NCI-H1092 treated with DMSO at 0.1 percent for 48 hours (cell line): ENCODE measurements around the gene CAPSL.
"Not testable (repeated sequence)": the region's sequence is repeated elsewhere in the genome, so short reads cannot be mapped to it uniquely, and the experiment has no call there.

Source experiments
- DNase-seq: peaks from one replicate; lab custom pipeline; 2025; lab: John Stamatoyannopoulos, UW

Gene CAPSL

GRCh38 chr5:35876454-35876853 lies 62.0 kb downstream of the CAPSL start:
- no peak for DNase-seq

GRCh38 chr5:35870605-35871004 lies 67.8 kb downstream of the CAPSL start:
- no peak for DNase-seq

- no peak for DNase-seq
Measured at GRCh38 chr5:35869685-35870277, 68.6 kb downstream of the CAPSL start.

- no peak for DNase-seq
Measured at GRCh38 chr5:35867998-35868397, 70.4 kb downstream of the CAPSL start.

GRCh38 chr5:35863159-35863558 lies 75.3 kb downstream of the CAPSL start:
- DNase-seq, result no peak

GRCh38 chr5:35862126-35862525 lies 76.3 kb downstream of the CAPSL start:
- no peak for DNase-seq

- DNase-seq, result no peak
Measured at GRCh38 chr5:35861718-35862117, 76.7 kb downstream of the CAPSL start.

GRCh38 chr5:35860686-35861085 lies 77.7 kb downstream of the CAPSL start:
- no peak for DNase-seq

GRCh38 chr5:35859101-35859661 lies 79.2 kb downstream of the CAPSL start:
- no peak for DNase-seq

GRCh38 chr5:35857606-35858205 lies 80.7 kb downstream of the CAPSL start:
- no peak for DNase-seq

GRCh38 chr5:35856765-35857351 lies 81.6 kb downstream of the CAPSL start, which contains the start of gene IL7R:
Gene IL7R, plus strand, starts transcription at chr5:35856891. Its CDS starts 87 bp downstream, at chr5:35856978.
- no peak for DNase-seq

- DNase-seq, result not testable (repeated sequence)
Measured at GRCh38 chr5:35856186-35856764, 82.1 kb downstream of the CAPSL start.

- no peak for DNase-seq
Measured at GRCh38 chr5:35855187-35855586, 83.2 kb downstream of the CAPSL start.
